Activated CD8-positive, alpha-beta memory T cell treated with anti-CD3 and anti-CD28 coated beads, Interleukin-2, amount 50 U/mL, for 4 hours (primary cell): ENCODE results near the gene LCN2.
"Not testable (repeated sequence)": the region's sequence is repeated elsewhere in the genome, so short reads cannot be mapped to it uniquely, and the experiment has no call there.

Experiments
- DNase-seq: peaks from one replicate; pipeline ENCODE4 v3.0.0-alpha.2; 2020

Gene LCN2

DNA sequence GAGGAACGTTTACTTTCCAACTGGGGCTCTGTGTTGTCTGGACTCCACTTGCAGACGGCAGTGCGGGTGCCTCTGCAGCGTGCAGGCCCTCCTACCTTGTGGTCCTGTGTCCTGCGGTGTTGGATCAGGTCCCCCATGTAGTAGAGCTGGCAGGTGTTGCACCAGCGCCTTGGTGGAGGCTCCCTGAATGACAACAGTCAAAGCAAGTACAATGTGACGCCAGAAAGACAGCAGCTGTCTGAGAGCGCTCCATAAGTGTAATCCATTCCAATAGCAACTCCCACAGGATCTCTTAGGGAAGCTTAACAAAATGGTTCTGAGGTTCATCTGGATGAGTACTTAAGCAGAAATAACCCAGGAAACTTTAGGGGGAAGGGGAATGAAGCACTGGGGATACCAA is 20.7 kb downstream of the LCN2 start:
- no peak for DNase-seq

- DNase-seq = no peak
These were observed 24.8 kb downstream of the LCN2 start for GRCh38 chr9:128174062-128174461.

DNA sequence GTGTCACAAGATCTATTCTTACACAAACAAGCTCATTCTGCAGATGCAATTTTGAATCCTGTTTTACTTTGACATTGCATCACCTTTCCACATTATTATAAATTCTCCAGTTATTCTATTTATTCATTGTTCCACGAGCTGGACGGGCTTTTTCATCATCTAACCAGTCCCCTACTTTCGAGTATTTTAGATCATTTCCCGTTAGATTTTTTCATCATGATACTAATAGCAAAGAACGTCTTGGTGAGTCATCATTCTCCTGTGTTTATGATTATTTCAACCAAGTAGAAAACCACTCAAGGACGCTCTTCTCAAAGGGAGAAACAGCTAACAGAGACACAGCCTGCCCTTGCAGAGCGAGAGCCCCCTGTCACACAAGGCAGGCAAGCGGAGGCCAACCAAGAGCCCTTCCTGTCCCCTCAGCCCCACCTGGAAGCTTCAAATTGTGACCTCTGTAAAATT is 25.9 kb downstream of the LCN2 start:
- DNase-seq = no peak

DNA sequence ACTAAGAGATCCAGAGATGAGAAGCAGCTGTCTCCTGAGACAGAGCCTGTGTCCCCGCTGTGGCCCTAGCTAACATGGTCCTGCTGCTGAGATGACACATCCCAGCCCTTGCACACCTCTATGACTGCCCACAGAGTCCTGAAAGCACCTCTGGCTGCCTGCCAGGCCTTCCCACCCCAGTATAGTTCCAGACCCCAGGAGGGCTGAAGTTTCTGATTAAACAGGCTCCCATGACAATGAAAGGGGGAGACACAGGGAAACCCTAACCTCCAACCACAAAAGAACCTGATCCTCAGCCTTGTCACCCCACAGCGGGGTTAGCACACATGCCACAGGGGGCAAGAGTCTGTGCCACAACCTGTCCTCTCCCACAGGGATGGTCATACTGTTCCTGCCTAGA is 26.5 kb downstream of the LCN2 start:
- no peak for DNase-seq

- no peak for DNase-seq
These were observed 29.7 kb downstream of the LCN2 start for GRCh38 chr9:128178806-128179431.

DNA sequence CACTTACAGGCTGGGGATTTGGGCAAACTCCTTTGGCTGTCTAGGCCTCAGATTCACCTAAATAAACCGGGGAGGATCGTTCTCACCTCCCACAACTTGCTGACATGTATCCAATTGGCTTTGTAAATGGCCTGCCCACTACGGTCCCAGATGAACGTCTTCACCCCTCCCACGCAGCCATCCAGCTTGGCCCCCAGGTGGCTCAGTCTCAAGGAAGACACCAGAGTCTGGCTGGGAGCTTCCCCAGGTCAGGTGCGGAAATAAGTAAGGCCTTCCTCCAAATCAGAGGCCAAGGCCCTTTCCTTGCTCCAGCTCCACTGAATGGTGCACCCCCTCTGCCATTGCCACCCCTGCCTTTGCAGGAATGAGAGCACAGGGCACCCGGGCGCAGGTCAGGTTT is 30.7 kb downstream of the LCN2 start:
- no peak for DNase-seq

- DNase-seq = no peak
These were observed 31.2 kb downstream of the LCN2 start for GRCh38 chr9:128180447-128180846.

GRCh38 chr9:128181480-128181879 is 32.2 kb downstream of the LCN2 start:
- not testable (repeated sequence) for DNase-seq

- no peak for DNase-seq
These were observed 33.8 kb downstream of the LCN2 start for GRCh38 chr9:128182893-128183588.

- no peak for DNase-seq
These were observed 37.0 kb downstream of the LCN2 start for GRCh38 chr9:128185979-128186965.

DNA sequence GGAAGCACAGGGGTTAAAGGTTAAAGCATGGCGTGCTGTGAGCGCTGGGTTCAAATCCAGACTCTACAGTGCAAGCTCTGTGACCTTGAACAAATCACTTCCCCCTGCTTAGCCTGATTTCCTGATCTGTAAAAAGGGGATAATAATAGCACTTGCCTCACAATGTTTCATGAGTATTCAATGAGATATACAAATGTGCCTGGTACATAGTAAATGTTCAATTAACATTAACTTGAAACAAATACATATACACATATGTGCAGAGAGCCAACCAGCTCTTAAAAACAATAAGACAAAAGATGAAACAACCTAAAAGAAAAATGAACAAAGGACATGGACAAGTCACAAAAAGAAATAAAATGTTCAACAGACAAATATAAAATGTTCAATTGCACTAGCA is 38.1 kb downstream of the LCN2 start:
- no peak for DNase-seq

- no peak for DNase-seq
These were observed 39.0 kb downstream of the LCN2 start for GRCh38 chr9:128188209-128188608.

DNA sequence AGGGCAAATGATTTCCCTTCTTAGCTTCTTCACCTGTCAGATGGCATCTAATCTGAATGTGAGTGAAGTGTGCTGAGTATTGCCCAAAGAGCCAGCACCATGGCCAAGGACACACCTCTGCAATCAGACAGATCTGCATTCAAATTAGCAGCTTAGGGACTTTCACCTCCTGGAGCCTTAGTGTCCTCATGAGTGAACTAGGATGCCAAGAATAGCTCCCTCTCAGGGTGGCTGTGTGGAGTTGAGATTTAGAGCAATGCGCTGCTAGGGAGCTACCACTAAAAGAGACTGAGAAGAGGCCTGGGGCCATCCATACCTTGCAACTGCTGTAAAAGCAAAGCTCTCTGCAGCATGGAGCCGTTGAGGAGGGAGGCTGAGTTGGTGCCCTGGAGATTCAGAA is 40.8 kb downstream of the LCN2 start:
- no peak for DNase-seq

DNA sequence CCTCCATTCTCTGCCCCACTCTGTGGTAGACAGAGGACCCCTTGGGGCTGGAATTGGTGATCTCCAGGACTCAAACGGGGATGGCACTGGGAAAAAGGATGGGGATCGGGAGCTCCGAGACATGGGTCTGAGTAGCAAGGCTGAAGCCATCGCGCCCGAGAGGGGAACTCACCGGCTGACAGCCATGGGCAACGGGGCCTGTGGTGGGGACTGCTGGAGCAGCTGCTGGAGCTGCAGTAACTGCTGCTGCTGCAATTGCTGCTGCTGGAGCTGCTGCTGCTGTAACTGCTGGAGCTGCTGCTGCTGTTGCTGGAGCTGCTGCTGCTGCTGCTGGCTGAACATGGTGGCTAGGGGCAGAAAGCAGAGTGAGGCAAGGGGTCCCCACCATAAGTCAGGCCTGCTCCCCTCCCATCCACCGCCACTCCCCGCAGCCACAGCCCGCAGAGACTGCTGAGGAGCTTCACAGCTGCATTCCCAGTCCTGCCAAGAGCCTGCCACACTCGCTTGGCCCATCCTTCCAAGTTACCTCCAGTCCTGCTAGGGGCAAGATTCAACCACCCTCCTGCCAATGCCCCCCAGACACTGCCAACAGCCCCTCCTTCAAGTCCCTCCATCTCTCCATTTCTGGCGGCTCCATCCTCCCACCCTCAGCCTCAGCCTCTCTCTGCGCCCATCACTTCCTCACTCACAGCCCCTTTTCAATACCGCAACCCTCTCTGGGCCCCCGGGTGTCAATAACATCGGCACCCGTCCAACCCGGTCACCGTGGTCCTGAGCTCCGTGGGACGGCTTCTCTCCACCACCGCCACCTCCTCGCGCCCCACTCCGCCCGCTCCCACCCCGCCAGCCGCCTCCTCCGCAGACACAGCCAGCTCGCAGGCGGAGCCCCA is 41.5 kb downstream of the LCN2 start:
- DNase-seq = no peak

DNA sequence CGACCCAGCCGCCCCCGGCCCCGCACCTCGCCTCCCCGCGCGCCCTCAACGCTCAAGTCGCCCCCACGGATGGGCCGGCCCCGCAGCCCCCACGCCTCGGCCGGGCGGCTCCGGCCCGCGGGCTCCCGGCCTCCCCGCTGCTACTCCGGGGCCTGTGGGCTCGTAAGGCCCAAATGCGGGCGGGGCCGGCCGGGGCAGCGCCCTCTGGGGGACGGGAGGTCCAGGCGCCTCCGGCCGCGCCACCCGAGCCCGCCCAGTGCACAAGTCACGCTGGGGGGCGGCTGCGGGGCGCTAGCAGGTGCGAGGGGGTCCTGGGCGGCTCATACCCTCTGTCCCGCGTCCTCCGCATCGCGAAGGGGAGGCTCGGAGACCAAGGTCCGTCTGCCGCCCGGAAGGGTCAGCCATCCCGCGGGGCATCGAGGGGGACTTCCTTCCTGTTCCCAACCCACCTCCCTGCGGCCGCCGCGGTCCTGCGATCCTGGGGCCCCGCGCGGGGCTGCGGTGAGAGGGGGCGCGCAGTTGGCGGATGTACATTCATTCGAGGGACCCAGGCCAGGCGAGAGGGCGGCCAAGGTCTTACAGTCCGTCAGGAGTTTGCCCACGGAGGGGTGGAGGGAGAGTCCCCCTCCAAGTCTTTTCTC is 42.3 kb downstream of the LCN2 start, which contains the start of gene CIZ1:
TSS of gene CIZ1 (minus strand) at position 167 of the 641 bp plus-strand sequence. CDS start 715 bp downstream, outside the sequence.
- peak; percentile 78 for DNase-seq

GRCh38 chr9:128192601-128193371 is 43.5 kb downstream of the LCN2 start:
- DNase-seq = no peak

DNA sequence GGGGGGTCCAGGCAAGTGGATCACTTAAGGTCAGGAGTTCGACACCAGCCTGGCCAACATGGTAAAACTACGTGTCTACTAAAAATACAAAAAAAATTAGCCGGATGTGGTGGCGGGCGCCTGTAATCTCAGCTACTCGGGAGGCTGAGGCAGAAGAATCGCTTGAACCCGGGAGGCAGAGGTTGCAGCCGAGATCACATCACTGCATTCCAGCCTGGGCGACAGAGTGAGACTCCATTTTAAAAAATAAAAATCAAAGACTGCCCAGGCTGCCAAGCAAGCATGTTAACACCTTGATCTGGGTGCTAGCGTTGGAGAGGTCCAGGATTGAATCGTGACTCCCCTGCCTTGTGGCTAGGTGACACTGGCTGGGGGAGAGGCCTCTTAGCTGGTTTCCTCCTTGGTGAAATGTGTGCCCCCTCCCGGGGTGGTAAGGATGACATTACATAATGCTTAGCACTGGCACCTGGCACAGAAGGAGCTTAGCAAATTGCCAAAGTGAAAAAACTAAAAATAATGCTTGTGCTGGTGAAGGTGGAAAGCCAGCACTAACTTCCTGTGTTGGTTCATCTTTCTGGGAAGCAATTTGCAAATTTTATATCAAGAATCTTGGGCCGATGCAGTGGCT is 44.3 kb downstream of the LCN2 start:
- DNase-seq = no peak

- no peak for DNase-seq
These were observed 52.5 kb downstream of the LCN2 start for GRCh38 chr9:128201441-128202369.

- no peak for DNase-seq
These were observed 53.4 kb downstream of the LCN2 start for GRCh38 chr9:128202648-128203023.
